D721Med (cell line): ENCODE results near the gene ABHD16B.

Experiments
- DNase-seq: peaks from one replicate; pipeline ENCODE4 v3.0.0; 2011; ENCODE audit warnings: low spot score; ENCODE audit not compliant: insufficient read length
- FAIRE-seq: peaks from 2 replicates; lab custom pipeline; 2011; peaks lifted over from hg19 to GRCh38; lab: Jason Lieb, UNC
- TF ChIP-seq, protein P1 (sequence below): IDR thresholded peaks from 2 replicates; pipeline ENCODE4 v1.5.1; 2012; ENCODE audit warnings: mild to moderate bottlenecking, control low read depth; ENCODE audit not compliant: insufficient read depth; ENCODE audit errors: missing control alignments

ABHD16B gene

DNA sequence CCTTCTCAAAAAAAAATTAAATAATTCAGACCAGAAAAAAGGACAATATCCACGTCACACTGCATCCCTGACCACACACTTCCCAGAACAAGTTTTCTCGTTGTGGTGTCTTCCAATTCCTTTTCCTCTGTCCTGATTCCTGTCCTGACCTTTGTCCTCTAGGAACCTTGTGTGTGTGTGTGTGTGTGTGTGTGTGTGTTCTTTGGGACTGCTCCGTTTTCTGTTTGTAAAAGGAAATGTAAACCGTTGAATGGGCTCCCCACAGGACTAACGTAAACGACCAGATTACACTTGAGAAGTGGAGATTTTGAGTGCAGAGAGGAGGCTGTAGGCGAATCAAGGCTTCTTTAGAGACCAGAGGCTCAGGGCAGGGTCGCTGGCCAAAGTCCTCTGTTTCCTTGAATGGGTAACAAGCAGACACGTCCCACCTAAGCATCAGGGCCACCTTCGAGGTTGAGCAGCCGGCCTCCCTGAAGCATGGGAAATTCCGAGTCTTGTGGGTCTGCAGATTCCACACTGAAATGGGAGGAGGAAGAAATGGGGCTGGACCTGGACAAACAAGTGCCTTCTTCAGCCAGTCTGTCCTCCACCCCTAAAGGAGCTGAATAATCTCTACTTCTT lies 37.5 kb upstream of the ABHD16B start:
- no peak for DNase-seq
- FAIRE-seq = no peak
- TF ChIP-seq, protein P1, sequence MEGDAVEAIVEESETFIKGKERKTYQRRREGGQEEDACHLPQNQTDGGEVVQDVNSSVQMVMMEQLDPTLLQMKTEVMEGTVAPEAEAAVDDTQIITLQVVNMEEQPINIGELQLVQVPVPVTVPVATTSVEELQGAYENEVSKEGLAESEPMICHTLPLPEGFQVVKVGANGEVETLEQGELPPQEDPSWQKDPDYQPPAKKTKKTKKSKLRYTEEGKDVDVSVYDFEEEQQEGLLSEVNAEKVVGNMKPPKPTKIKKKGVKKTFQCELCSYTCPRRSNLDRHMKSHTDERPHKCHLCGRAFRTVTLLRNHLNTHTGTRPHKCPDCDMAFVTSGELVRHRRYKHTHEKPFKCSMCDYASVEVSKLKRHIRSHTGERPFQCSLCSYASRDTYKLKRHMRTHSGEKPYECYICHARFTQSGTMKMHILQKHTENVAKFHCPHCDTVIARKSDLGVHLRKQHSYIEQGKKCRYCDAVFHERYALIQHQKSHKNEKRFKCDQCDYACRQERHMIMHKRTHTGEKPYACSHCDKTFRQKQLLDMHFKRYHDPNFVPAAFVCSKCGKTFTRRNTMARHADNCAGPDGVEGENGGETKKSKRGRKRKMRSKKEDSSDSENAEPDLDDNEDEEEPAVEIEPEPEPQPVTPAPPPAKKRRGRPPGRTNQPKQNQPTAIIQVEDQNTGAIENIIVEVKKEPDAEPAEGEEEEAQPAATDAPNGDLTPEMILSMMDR = no peak

- DNase-seq (no peak), FAIRE-seq (no peak)
- TF ChIP-seq, protein P1 = no peak
Observed at GRCh38 chr20:63825331-63826118, 35.8 kb upstream of the ABHD16B start.

- TF ChIP-seq, protein P1 = no peak
- FAIRE-seq (no peak), DNase-seq (no peak)
Observed at GRCh38 chr20:63826753-63827152, 34.5 kb upstream of the ABHD16B start.

DNA sequence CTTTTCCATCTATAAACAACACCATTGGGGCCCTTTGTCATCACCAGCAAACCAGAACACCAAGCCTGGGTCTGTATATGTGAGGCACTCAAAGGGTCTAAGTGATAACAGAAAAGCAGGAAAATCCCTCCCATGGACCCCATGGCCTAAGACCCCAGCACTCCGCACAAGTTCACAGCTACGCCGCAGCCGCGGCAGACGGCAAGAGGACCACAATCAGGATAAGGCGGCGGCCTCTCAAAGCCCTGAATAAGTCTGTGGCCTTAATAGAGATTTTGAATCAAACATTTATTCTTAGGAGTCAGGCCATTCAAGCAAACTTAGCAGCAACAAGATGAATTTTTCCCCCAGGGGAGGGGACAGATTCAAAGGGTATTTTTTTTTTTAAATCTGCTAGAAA lies 33.2 kb upstream of the ABHD16B start:
- FAIRE-seq = no peak
- TF ChIP-seq, protein P1 = no peak
- no peak for DNase-seq

- FAIRE-seq = no peak
- TF ChIP-seq, protein P1 = no peak
Observed at GRCh38 chr20:63828545-63828944, 32.8 kb upstream of the ABHD16B start.

DNA sequence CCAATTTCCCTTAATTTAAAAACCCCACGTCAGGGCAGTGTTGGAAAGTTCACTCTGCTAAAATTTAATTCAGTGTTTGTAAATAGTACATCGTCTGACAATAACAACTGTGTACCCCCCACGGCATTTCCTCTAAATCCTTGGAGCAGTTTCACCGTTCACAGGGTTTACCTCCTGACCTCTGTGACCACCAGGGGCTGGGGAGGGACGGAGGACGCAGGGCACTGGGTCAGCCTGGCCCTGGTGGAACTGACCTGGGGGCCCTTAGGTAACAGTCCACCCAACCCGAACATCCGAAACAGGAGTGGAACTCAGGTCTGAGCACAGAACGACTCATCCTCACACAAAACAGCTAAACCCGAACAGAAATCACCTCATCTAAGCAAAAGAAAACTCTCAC lies 32.3 kb upstream of the ABHD16B start:
- DNase-seq (no peak), FAIRE-seq (no peak)
- TF ChIP-seq, protein P1 = no peak

More at GRCh38 chr20:63828545-63828944, 32.8 kb upstream of the ABHD16B start:
- no peak for DNase-seq

- no peak for FAIRE-seq
- no peak for DNase-seq
- TF ChIP-seq, protein P1 = no peak
Observed at GRCh38 chr20:63829603-63829944, 31.7 kb upstream of the ABHD16B start.
